ENCODE measurements around the gene ADGB.

GRCh38 chr6:146682919-146683318 is 84.1 kb downstream of the ADGB start:
- TF ChIP-seq CTCF (IDR thresholded peaks at IDR 0.05 in 4 of 5, conservative IDR thresholded peaks at IDR 0.05 in 1 of 5) (no peak), POLR2A (IDR thresholded peaks at IDR 0.05) (no peak)

Measured in gastrocnemius medialis (tissue), 4 donors.